Omental fat pad (tissue), 4 donors: Measurements from ENCODE around the gene TEX35. TPM values are rescaled to one million over a fixed set of nuclear protein-coding genes. Genes with fewer than 3 reads are reported as not detected.

ENCODE experiments used
- ATAC-seq: fragments of 150-250 bp; one replicate; pipeline ENCODE4 v1.9.1; 2016; ENCODE audit warnings: mild to moderate bottlenecking, moderate library complexity; ENCODE audit not compliant: low FRiP score
- DNase-seq: peaks from one replicate; pipeline ENCODE4 v3.0.0-alpha.2; 2019; ENCODE audit warnings: low spot score
- total RNA-seq, 4 donors: library from RNA; depleted of rRNA; stranded (reverse); fragments of >200 nt; gene quantifications; one replicate each; pipeline ENCODE4 v1.1.0, GENCODE V29; 2016
- TF ChIP-seq, protein P1 (sequence below), 3 donors: fragments of 450-650 bp; IDR thresholded peaks; one replicate each; pipeline ENCODE4 v1.5.1; 2016 to 2017; ENCODE audit warnings: antibody characterized with exemption in 3 of 3, mild to moderate bottlenecking in 3 of 3, moderate library complexity in 2 of 3

TEX35 gene
- total RNA-seq, 4 donors from 2014 or later: not detected

DNA sequence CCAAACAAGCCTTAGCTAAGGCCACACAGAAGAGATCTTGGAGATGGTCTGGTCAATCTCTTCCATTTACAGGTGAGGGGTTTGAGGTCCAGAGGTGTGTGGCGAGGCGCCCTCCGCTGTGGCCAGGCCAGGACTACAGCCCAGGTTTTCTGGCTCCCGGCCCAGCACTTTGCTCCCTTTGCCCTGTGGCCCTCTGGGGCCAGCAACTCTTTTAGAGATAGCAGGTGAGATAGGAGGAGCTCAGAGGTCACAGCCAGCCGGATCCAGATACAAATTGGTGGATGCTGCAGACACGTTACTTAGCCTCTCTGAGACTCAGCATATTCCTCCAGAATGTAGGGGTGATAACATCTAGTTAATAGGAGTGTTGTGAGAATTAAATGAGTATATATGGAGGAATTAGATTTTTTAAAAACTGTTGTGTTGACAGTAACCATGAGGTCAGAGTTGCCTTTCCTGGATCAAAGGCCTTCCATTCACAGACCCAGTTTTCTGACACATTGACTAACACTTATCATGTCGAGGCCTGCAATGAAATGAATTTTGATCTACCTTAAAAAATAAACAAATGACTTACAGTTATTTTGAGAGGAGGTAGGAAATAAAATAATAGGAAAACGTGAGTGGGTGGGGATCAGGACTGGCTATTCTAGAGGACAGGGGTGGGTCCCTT lies 16.6 kb downstream of the TEX35 start:
- ATAC-seq: no peak
- TF ChIP-seq, protein P1, sequence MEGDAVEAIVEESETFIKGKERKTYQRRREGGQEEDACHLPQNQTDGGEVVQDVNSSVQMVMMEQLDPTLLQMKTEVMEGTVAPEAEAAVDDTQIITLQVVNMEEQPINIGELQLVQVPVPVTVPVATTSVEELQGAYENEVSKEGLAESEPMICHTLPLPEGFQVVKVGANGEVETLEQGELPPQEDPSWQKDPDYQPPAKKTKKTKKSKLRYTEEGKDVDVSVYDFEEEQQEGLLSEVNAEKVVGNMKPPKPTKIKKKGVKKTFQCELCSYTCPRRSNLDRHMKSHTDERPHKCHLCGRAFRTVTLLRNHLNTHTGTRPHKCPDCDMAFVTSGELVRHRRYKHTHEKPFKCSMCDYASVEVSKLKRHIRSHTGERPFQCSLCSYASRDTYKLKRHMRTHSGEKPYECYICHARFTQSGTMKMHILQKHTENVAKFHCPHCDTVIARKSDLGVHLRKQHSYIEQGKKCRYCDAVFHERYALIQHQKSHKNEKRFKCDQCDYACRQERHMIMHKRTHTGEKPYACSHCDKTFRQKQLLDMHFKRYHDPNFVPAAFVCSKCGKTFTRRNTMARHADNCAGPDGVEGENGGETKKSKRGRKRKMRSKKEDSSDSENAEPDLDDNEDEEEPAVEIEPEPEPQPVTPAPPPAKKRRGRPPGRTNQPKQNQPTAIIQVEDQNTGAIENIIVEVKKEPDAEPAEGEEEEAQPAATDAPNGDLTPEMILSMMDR (IDR thresholded peaks at IDR 0.05): no peak
- no peak for DNase-seq

DNA sequence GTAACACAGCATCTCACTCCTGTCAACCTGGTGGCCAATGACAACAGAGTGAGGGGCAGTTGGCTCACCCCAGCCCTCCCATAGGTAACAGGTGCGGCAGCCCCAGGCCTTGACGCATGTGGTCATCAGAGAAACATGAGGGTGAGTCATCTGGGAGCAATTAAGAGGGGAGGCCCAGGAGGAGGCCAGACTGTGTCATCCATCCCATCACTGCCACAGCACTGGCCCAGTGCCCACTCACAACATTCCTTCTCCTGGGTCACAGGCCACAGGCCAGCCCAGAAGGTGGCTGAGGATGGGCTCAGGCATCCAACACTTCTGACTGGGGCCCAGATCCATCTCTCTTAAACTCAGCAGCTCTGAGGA lies 17.1 kb downstream of the TEX35 start:
- DNase-seq: no peak
- TF ChIP-seq, protein P1 (IDR thresholded peaks at IDR 0.05): no peak
- no peak for ATAC-seq

DNA sequence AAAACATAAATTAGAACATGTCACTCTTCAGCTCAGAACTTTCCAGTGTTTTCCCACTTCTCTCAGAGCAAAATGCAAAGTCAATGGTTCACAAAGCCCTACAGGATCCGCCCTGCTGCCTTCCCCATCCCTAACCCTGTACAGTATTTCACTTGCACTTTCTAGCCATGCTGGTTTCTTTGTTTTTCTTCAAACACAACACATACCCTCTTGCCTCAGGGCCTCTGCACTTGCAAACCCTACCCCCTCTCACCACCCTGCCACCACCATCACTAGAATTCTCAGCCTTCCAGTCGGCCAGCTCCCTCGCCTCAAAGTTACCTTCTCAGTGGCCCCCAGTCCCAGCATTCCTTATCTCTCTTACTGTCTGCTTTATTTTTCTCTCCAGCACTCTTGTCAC lies 17.6 kb downstream of the TEX35 start:
- ATAC-seq: no peak
- no peak for DNase-seq
- TF ChIP-seq, protein P1 (IDR thresholded peaks at IDR 0.05): no peak

DNA sequence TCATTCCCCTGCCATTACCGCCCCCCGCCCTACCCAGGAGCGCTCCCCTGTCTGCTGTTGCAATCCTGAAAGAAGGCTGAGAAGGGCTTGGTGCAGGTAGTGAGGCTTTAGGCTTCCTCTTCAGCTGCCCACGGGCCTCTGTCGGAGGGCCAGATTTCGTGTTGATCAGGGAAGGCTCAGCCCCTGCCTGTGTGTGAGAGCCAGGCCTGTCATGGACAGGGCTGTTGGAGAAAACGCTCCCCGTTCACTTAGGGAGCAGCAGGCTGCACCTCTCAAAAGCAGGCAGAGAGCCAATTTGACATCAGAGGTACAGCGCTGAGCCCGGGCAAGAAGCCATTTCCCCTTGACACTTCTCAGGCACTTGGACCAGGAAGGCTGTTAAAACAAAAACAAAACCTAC lies 19.0 kb downstream of the TEX35 start:
- ATAC-seq (no peak), DNase-seq (no peak)
- TF ChIP-seq, protein P1 (IDR thresholded peaks at IDR 0.05): no peak

DNA sequence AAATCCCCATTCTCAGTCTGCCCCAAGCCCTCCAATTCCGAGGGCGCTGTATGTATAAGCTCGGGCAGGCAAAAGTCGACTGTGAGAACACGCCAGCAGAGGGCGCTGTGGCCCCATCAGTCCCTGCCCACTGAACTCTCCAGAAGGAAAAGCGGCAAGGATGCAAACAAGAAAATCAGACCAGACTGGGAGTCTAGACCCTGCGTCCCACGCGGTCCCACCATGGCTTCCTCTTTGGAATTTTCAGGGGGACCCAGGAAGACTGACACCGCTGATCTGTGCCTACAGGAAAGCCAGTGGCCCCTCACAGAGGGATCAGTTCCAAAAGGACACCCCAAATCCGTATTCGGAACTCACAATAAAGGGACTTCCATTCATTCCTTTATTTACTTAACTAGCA lies 19.5 kb downstream of the TEX35 start:
- TF ChIP-seq, protein P1 (IDR thresholded peaks at IDR 0.05): peak in 2 of 3 donors; percentile 27 to 90
- DNase-seq (peak; percentile 88), ATAC-seq (peak; percentile 56)

DNA sequence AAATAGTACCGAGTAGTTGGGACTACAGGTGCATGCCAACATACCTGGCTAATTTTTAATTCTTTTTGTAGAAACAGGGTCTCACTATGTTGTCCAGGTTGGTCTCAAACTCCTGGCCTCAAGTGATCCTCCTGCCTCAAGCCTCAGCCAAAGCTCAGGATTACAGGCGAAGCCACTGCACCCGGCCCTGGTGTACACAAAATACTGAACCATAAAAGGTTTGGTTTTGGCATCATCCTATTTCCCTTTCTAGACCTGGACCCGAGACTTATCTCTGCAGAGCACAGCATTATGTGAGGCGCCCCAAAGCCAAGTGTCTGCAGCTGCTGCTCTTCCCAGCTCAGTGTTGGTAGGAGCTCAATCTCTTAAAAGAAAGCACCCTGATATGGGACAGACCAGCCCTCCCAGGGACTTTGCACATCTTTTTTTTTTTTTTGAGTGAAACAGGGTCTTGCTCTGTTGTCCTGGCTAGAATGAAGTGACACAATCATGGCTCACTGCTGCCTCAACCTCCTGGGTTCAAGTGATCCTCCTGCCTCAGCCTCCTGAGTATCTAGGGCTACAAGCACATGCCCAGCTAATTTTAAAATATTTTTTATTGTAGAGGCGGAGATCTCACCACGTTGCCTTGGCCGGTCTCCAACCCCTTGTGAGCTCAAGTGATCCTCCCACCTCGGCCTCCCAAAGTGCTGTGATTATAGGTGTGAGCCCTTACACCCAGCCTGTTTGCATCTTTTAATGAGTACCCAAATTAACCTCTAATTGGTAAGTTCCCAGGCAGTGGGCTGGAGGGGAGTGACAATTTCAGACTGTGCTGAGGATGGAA lies 20.4 kb downstream of the TEX35 start:
- no peak for ATAC-seq
- no peak for DNase-seq
- TF ChIP-seq, protein P1 (IDR thresholded peaks at IDR 0.05): no peak
